ENCODE results near the gene PTRHD1. TPM values are rescaled to one million over a fixed set of nuclear protein-coding genes. Genes with fewer than 3 reads are reported as not detected.

PTRHD1 gene
- total and polyA plus RNA-seq, 2 of the 8 experiments (the other 6 are each of a cell fraction or from before 2014, with no cell fraction given): 46.2 to 91.9 TPM

- TF ChIP-seq CHD7 (IDR thresholded peaks at IDR 0.05; ENCODE audit: insufficient replicate concordance, low read length) (no peak), ZNF274 (IDR thresholded peaks at IDR 0.05; ENCODE audit: borderline replicate concordance, extremely low read depth, low read length) (no peak), CBX8 (IDR thresholded peaks at IDR 0.05; ENCODE audit: borderline replicate concordance, low read depth, low read length) (no peak), RFX5 (IDR thresholded peaks at IDR 0.05; ENCODE audit: borderline replicate concordance, low read depth, low read length) (no peak)
Observed at GRCh38 chr2:24783641-24784040, 9.6 kb downstream of the PTRHD1 start (continued).
